AG09319 (cell line): ENCODE results near the gene NCS1.
A peak's percentile ranks its signal among the peaks of the same experiment; 100 is the strongest.

Experiments used
- DNase-seq: peaks from one replicate; pipeline ENCODE4 v3.0.0-alpha.2; 2010; ENCODE audit warnings: low read depth; ENCODE audit errors: extremely low read depth
- TF ChIP-seq, protein P1 (sequence below): IDR thresholded peaks from 2 replicates; pipeline ENCODE4 v1.5.1; 2011; ENCODE audit warnings: low read depth, mild to moderate bottlenecking, inconsistent platforms, low read length, moderate library complexity

Gene NCS1

DNA sequence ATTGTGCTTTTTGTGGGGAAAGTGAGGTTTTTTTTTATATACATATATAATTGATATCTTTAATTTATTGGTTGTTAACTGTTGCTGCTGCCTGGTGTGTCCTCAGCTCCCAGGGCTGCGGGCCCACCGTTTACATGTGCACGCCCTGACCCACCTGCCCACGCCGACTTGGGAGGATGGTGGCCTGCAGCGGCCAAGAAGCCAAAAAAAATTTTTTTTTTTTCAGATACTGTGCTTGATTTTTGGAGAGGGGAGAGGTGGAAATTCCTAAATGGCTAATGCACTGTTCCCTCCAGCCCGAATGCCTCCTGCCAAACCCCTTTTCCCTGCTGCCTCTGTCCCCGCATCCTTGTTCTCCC lies 61.4 kb downstream of the NCS1 start:
- TF ChIP-seq, protein P1, sequence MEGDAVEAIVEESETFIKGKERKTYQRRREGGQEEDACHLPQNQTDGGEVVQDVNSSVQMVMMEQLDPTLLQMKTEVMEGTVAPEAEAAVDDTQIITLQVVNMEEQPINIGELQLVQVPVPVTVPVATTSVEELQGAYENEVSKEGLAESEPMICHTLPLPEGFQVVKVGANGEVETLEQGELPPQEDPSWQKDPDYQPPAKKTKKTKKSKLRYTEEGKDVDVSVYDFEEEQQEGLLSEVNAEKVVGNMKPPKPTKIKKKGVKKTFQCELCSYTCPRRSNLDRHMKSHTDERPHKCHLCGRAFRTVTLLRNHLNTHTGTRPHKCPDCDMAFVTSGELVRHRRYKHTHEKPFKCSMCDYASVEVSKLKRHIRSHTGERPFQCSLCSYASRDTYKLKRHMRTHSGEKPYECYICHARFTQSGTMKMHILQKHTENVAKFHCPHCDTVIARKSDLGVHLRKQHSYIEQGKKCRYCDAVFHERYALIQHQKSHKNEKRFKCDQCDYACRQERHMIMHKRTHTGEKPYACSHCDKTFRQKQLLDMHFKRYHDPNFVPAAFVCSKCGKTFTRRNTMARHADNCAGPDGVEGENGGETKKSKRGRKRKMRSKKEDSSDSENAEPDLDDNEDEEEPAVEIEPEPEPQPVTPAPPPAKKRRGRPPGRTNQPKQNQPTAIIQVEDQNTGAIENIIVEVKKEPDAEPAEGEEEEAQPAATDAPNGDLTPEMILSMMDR: no peak
- DNase-seq: no peak

DNA sequence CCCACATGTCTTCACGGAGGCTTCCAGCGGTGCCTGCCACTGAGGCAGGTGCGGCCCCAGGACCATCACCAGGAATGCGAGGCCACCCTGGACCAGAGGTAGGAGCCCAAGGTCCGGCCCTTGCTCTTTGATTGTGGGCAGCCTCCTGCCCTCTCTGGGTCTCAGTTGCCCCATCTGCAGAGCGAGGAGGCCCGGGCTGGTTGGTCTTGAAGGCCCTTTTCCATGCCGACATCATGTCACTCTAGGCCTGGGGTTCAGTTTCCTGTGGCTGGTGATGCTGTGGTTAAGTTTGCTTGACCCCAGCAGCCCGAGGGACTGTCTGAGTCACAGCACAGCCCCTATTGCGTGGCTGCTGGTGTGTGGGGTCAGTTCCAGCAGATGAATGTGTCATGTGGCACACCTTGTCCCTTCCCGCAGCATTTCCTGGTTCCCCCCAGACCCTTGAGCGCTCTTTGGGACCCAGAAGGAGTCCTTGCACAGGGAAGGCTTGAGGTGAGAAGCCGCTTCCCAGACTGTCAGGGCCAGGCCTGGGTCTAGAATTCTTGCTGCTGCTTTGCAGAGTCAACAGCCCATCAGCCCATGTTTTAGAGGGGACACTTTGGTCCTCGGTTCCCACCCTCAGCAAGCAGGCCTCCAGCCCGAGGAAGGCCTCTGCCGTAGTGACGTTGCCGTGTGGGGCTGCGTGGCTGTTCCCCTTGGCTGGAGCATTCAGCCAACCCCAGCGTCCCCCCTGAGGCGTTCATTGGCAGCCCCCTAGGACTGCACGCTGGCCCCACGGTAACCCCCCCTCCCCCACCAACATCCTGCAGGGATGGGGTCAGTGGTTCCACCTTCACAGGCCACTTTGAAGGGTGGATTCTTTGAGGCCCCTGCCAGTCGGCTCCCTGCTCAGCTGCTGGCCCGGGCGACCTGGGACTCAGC lies 62.4 kb downstream of the NCS1 start:
- DNase-seq: no peak
- TF ChIP-seq, protein P1: no peak

DNA sequence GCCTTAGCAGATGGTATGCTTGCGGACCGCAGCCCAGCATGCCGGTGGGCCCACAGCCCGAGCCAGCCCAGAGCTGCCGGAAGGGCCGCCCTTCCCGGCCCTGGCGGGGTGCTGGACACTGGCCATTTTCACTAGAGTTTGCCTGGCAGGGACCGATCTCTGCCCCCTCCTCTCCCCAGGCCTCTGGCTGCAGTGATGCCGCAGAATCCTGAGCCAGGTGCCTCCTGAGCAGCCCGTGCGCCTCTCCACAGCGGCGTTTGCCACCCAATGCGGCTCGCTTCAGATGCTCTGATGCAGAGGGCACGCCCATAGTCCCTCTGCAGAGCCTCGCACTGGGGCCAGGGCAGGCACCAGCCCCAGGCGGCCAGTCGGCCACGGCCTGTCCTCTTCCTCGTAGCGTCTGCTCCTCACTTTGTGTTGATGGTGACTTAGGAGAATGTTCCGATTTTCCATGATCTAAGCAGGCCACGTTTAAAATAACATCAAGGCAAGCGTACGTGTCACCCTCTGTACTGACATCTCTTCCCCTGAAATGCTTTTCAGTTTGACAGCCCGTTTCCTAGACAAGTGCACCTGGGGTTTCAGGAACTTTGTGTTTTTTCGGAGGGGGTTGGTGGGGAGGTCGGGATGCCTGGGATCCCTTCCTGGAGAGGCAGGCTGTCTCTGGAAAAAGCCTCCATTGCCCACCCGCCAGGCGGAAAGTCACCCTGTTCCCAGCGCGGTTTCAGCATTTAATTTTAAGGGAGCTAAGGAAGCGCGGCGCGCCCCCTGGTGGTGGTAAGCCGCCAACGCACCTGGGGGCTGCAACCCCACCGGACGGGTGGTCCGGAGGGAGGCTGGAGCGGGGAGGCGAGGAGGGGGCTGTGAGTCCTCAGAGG lies 63.6 kb downstream of the NCS1 start:
- TF ChIP-seq, protein P1: peak; percentile 97
- no peak for DNase-seq

DNA sequence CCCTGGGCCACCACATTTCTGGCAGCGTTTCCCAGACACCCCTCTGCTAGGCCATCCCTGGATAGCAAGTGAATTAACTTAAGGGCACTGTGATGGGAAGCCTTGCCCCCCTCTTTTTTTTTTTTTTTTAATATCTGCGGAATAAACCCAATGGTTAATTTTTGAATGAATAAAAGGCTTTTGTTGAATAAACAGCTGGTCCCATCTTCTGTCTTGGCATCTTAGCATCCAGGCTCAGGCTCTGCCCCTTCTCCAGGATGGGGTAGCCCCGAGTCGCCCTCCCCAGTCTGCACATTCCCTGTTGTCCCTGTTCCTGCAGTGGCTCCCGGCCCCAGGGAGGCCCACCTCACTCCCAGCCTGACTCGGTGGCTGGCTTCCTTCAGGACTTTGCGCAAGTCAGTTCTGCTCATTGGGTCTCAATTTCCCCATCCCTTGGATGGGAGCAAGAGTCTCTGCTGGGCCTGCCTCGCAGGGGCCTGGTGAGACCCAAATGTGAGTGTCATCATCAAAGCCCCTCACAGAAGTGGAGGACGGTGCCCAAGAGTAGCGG lies 64.3 kb downstream of the NCS1 start:
- TF ChIP-seq, protein P1: no peak
- DNase-seq: no peak

DNA sequence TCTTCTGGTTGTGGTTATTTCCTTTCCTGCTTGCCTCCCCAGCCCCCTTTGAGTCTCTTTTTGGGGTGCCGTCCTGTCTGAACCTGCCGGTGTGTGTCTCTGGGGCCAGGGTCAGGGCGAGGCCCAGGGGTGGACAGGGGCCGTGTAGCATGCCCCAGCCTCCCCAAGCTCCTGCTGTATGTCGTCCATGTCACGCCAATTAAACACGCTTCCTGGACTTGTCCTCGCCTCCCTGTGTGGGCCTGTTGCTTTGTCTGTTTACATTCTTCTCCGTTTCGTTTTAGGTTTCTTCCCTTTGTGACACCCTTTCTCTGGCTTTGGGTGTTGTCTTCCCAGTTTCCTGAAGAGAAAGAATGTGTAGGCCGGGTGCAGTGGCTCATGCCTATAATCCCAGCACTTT lies 64.9 kb downstream of the NCS1 start:
- TF ChIP-seq, protein P1: no peak
- DNase-seq: no peak

DNA sequence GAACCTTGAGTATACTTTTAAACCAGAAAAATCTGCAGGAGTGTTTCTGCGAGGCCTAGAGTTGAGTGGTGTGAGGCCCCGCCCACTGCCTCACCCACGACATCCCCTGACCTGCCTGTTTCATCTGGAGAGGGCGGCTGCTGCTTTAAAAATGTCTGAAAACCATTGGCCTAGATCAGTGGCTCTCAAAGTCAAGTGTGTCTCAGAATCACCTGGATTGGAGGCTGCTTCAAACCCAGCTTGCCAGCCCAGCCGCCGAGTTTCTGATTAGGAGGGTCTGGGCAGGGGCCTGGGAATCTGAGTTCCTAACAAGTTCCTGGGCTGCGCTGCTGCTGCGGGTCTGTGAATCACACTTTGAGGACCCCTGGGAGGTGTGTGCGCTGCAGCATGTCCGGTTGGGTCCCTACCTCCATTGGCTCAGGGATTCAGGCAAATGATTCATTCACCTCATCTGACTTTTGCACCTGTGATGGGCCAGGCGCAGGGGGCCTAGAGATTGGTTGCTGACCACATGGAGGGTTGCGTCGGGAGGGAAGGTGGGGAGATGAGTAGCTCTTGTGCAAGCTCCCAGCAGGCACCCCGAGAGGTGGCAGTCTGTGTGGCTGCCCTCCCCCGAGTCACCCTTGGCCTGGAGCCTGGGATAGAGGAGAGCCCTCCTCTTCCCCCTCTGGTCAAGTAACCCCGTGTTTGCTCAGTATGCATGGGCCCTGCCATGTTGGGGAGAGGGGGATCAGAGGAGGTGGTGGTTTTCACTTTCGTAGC lies 65.7 kb downstream of the NCS1 start:
- DNase-seq: no peak
- TF ChIP-seq, protein P1: no peak
